GM21423 (cell line): ENCODE results near the gene SPRTN.
A peak's percentile ranks its signal among the peaks of the same experiment; 100 is the strongest.

ENCODE experiments used
- ATAC-seq: cut with Tn5 transposase; IDR thresholded peaks from one replicate; pipeline ENCODE4 v1.9.1; 2021; ENCODE audit warnings: mild to moderate bottlenecking, moderate library complexity; ENCODE audit not compliant: unreplicated experiment

SPRTN gene

GRCh38 chr1:231376101-231376500, 38.0 kb downstream of the SPRTN start:
- ATAC-seq: no peak

DNA sequence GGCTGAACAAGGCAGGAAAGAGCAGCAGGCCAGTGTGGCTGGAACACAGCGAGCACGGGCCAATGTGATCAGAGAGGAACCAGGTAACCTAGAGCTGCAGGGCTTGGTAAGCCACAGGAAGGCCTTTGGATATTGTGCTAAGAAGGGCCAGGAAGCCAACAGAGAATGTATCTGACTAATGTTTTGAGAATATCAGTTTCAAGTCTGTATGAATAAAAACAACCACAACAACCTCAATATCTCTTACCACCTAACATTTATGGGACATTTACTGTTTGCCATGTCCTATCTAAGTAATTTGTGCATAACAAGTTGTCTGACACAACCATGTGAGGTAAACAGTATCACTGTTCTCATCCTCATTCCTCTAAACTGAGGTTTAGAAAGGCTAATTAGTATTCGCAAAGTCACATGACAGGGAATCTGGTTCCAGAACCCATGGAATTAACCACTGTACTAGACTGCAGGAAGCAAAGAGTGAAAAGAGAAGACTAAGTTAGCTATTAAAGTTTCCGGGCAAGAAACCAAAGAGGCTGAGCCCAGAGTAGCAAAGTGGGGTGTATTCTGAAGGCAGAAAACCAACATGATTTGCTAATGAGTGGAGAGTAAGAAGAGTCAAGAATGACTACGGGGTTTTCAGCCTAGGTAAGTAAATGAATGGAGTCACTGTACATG, 38.9 kb downstream of the SPRTN start:
- ATAC-seq: peak; percentile 72

DNA sequence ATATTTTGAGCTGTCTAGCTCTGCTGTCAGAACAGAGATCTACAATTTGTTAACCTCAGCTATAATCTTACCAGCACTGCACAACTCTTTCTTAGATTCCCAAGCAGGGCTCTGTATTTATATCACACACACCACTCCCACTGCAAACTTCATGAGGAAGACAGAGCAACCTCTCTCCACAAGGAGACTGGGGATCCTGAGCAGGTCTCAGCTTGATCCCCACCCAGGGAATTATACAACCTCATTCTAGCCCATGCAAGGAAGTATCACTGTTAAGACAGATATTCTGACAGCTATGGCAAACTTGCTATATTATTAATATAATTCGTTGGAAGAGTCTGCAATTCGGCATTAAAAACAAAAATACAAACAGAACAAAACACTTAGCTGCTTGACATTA, 43.6 kb downstream of the SPRTN start:
- ATAC-seq: no peak

DNA sequence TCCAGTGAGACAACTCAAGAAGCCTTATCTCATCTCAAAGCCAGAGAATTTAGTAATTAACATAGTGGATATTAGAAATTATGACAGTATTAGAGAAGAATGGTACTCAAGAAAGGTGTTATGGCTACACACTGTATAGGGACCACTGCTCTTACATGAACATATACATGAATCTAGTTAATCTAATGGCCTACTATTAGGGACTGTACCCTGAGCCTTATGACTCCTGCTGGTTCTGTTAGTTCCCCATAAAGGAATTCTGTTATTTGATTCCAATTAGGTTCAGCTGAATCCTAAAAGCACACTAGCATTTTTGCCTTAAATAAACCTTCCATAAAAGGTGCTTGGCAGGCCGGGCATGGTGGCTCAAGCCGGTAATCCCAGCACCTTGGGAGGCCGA, 44.3 kb downstream of the SPRTN start:
- no peak for ATAC-seq

DNA sequence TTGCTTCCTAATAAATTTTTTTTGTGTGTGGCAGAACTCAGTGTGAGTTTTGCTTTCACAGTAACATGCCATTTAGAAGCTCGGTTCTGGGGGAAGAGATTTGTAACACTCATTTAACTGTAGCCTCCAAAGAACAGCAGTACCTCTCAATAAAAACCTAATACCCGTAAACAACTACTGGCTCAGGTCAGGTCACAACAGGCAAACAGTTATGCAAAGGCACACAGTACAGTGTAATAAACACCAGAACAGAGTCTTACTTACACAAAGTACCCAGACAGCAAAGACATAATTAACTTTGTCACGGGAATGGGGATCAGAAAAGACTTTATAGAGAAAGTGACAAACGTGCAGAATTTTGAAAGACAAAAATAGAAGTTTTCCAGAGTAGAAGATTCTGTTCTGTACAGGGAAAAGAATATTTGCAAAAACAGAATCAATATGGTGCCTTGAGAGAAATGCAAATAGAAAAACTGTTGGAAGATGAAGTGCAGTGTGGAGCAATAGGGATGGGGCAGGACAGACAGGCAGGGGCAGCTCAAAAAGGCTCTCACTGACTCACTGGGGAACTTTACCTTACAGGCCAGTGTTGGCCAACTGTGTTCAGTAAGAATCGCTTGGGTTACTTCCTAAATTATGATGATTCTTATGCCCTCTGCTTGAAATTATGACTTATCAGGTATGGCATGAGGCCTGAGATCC, 45.2 kb downstream of the SPRTN start:
- no peak for ATAC-seq

DNA sequence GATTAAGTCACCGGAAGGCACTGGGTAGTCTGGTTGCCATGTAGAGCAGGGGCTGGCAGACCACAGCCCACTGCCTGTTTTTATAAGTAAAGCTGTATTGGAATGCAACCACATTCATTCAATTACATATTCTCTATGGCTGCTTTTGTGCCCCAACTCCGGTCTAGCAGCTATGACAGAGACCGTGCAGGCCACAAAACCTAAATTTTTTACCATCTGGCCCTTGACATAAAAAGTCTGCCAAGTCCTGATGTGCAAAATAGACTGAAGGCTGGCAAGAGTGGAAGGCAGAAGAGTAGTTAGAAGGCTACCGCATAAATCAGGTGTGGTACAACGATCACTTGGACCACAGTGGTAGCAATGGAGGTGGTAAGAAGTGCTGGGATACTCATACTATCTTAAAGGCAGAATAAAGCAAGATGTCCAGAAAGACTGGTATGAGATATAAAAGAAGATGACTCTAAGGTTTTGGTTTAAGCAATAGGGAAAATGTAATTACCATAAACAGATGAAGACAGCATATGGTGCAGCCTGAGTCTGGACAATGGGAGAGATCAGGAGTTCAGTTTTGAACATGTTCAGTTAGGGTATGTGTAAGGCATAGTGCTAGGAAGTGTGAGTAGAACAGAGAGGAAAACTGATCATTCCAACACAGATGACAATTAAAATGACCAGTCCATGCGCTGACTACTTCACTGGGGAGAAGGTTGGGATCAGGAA, 46.8 kb downstream of the SPRTN start:
- ATAC-seq: no peak

GRCh38 chr1:231385416-231385748, 47.3 kb downstream of the SPRTN start:
- ATAC-seq: no peak

- no peak for ATAC-seq
These were observed 48.4 kb downstream of the SPRTN start for GRCh38 chr1:231386466-231386865.

- ATAC-seq: no peak
These were observed 49.9 kb downstream of the SPRTN start for GRCh38 chr1:231387770-231388669.

DNA sequence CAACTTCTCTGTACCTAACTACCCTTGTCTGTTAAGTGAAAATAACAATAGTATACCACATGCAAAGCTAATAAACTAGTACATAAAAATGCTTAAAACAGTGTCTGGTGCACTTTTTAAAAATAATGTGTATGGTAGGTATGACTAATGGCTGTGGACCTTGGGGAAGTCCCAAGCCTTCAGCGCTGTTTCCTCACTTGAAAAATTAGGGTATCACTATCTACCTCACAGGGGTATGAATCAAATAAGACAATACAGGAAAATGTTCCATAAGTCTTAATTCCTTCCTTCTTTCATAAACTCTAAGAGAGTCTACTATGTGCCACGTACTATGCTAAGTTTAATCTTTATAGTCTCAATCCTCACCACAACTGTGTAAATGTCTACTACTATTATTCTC, 52.0 kb downstream of the SPRTN start:
- no peak for ATAC-seq

GRCh38 chr1:231392389-231393131, 54.5 kb downstream of the SPRTN start:
- no peak for ATAC-seq

DNA sequence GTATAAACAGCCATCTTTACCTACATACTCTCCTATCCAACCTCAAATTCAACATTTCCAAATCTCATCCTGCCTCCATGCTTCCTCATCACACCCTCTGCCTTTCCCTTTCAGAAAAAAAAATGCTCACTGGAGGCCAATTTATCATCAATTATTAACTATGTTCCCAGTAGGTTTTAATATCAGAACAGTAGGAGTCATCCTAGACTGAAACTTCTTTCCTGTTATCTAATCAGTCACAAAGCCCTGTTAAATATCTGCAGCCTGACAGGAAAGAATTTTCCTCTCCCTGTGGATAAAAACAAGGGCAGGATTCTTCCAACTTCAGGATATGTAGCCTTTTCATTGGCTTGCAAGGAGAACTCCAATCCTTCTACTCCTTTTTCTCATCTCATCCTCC, 55.6 kb downstream of the SPRTN start:
- no peak for ATAC-seq

GRCh38 chr1:231395076-231395997, 57.2 kb downstream of the SPRTN start:
- ATAC-seq: no peak

DNA sequence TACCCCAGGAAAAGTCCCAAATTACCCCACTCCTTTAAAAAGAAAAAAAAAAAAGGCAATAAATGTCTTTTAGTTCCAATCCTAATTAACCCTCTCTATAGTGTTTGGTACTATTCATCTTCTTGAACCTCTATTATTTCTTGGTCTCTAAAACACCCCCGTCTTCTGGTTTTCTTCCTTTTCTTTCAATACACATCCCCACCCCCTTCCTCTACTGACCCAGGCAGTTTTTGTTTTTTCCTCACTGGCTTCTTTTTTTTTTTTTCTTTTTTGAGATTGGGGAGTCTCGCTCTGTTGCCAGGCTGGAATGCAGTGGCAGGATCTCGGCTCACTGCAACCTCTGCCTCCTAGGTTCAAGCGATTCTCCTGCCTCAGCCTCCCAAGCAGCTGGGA, 57.9 kb downstream of the SPRTN start:
- no peak for ATAC-seq

DNA sequence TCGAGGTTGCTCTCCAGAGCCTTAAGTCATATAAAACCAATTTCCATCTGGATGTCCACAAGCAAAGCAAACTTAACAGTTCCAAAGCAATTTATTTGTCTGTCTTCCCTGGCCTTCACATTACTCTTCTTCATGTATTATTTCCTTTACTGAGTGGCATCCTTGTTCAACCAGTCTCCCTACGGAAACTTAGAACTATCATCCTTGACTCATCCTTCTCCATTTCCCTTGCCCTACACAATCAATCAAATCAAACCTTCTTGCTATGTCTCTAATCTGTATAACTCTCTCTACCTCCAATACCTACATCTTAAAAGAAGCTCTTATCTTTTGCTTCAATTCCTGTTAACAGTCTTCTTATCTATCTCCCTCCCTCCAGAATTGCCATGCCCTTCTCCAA, 58.5 kb downstream of the SPRTN start:
- ATAC-seq: no peak

GRCh38 chr1:231397886-231398671, 60.0 kb downstream of the SPRTN start:
- ATAC-seq: no peak

- ATAC-seq: no peak
These were observed 63.4 kb downstream of the SPRTN start for GRCh38 chr1:231401478-231401877.

- no peak for ATAC-seq
These were observed 66.2 kb downstream of the SPRTN start for GRCh38 chr1:231404318-231404717.
